ENCODE data around the gene PAX4.
A peak's percentile ranks its signal among the peaks of the same experiment; 100 is the strongest.

The PAX4 gene

GRCh38 chr7:127608446-127608845, 9.5 kb downstream of the PAX4 start:
- Histone ChIP-seq H3K9me3 (replicated peaks in 1 of 2; ENCODE audit: control insufficient read depth in 2 of 2, insufficient read depth in 1 of 2, low read depth in 1 of 2, low read length in 2 of 2) (peaks cover 3 to 4% of the 10 kb centered on the region in 2 donors), H3K4me3 (ENCODE audit: low read length in 2 of 2) (no peak overlapping the region), H4K8ac (ENCODE audit: low read depth, low read length) (no peak overlapping the region), H3K36me3 (replicated peaks in 1 of 2; ENCODE audit: control insufficient read depth in 2 of 2, insufficient read depth in 2 of 2, low read length in 2 of 2) (no peaks in the 10 kb centered on the region), H3K14ac (ENCODE audit: low read length) (no peak overlapping the region), H3K79me1 (ENCODE audit: low read depth, low read length) (no peaks in the 10 kb centered on the region), H3K4ac (ENCODE audit: low read length) (no peak overlapping the region), H4K91ac (ENCODE audit: low read depth, low read length, poor library complexity) (no peak overlapping the region), H2AK5ac (ENCODE audit: low read depth, low read length) (no peak overlapping the region), H3K27me3 (ENCODE audit: control insufficient read depth in 3 of 3, insufficient read depth in 3 of 3, low read depth in 1 of 3, low read length in 3 of 3) (peaks cover 0 to 3% (median 0%) of the 10 kb centered on the region in 3 experiments), H3K23ac (ENCODE audit: low read depth, low read length, poor library complexity) (no peak overlapping the region), H2BK12ac (ENCODE audit: low read length) (no peak overlapping the region), H2BK15ac (ENCODE audit: low read length) (no peak overlapping the region), H3K9ac (ENCODE audit: low read depth, low read length, poor library complexity) (no peak overlapping the region), H3K27ac (replicated peaks; ENCODE audit: low read length) (no peak overlapping the region), H2BK120ac (ENCODE audit: low read depth, low read length) (no peak overlapping the region), H3K4me2 (ENCODE audit: insufficient read depth, low read length, poor library complexity, severe bottlenecking) (no peak overlapping the region), H3K4me1 (ENCODE audit: control insufficient read depth in 2 of 2, insufficient read depth in 1 of 2, low read depth in 1 of 2, low read length in 2 of 2) (no peaks in the 10 kb centered on the region), H3K18ac (ENCODE audit: low read length) (no peak overlapping the region), H2AFZ (ENCODE audit: low read length) (no peak overlapping the region), H2BK5ac (ENCODE audit: low read length) (no peak overlapping the region)
- WGBS, 2 donors (ENCODE audit: extremely low coverage in 2 of 2, insufficient read length in 2 of 2, insufficient replicate concordance in 1 of 2), result no CpG with 5 or more reads among the region's 6 CpGs
- no peak for DNase-seq (ENCODE audit: low spot score)

DNA sequence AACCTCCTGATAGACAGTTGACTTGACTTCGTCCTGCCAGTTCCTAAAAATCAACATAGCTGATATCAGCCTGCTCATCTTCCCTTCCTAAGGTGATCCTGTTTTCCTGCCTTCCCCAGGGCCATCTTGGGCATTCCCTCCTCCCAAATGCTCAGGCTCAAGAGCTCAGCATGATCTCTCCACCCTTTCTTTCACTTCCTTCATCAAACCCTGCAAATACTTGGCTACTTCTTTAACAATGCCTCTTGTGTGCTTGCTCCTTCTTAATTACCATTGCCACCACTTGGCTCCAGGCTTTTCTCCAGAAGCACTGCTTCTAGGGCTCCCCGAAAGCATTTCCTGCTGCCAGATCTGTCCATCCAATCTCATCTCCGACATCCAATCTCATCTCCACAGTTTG, 17.1 kb downstream of the PAX4 start:
- no CpG with 5 or more reads among the region's 3 CpGs for WGBS, 2 donors (ENCODE audit: extremely low coverage in 2 of 2, insufficient read length in 2 of 2, insufficient replicate concordance in 1 of 2)
- H2BK15ac ChIP-seq (ENCODE audit: low read length), result no peak overlapping the region

GRCh38 chr7:127598318-127598717, 19.6 kb downstream of the PAX4 start:
- H3K79me1 ChIP-seq (ENCODE audit: low read depth, low read length), result peaks cover 1% of the 10 kb centered on the region
- H4K8ac ChIP-seq (ENCODE audit: low read depth, low read length), result no peak overlapping the region
- DNase-seq (ENCODE audit: low spot score), result no peak
- no peaks in the 10 kb centered on the region for H3K9me3 ChIP-seq (replicated peaks in 1 of 2; ENCODE audit: control insufficient read depth in 2 of 2, insufficient read depth in 1 of 2, low read depth in 1 of 2, low read length in 2 of 2)
- no peak overlapping the region for H2BK120ac ChIP-seq (ENCODE audit: low read depth, low read length)
- H3K36me3 ChIP-seq (replicated peaks in 1 of 2; ENCODE audit: control insufficient read depth in 2 of 2, insufficient read depth in 2 of 2, low read length in 2 of 2), result no peaks in the 10 kb centered on the region
- H3K27me3 ChIP-seq (ENCODE audit: control insufficient read depth in 3 of 3, insufficient read depth in 3 of 3, low read depth in 1 of 3, low read length in 3 of 3), result peaks cover 0 to 2% (median 2%) of the 10 kb centered on the region in 3 experiments
- H2AK5ac ChIP-seq (ENCODE audit: low read depth, low read length), result no peak overlapping the region
- no peak overlapping the region for H3K4me2 ChIP-seq (ENCODE audit: insufficient read depth, low read length, poor library complexity, severe bottlenecking)
- no peak overlapping the region for H3K23ac ChIP-seq (ENCODE audit: low read depth, low read length, poor library complexity)
- peaks cover 0 to 5% of the 10 kb centered on the region in 2 donors for H3K4me1 ChIP-seq (ENCODE audit: control insufficient read depth in 2 of 2, insufficient read depth in 1 of 2, low read depth in 1 of 2, low read length in 2 of 2)
- peak overlapping the region; percentile 29 for H2BK5ac ChIP-seq (ENCODE audit: low read length)
- no peak overlapping the region for H3K27ac ChIP-seq (replicated peaks; ENCODE audit: low read length)
- H2BK12ac ChIP-seq (ENCODE audit: low read length), result no peak overlapping the region
- H2BK15ac ChIP-seq (ENCODE audit: low read length), result no peak overlapping the region
- no CpG with 5 or more reads among the region's 6 CpGs for WGBS, 2 donors (ENCODE audit: extremely low coverage in 2 of 2, insufficient read length in 2 of 2, insufficient replicate concordance in 1 of 2)
- H3K18ac ChIP-seq (ENCODE audit: low read length), result no peak overlapping the region
- no peak overlapping the region for H4K91ac ChIP-seq (ENCODE audit: low read depth, low read length, poor library complexity)
- H3K14ac ChIP-seq (ENCODE audit: low read length), result no peak overlapping the region
- no peak overlapping the region for H3K9ac ChIP-seq (ENCODE audit: low read depth, low read length, poor library complexity)
- H2AFZ ChIP-seq (ENCODE audit: low read length), result no peak overlapping the region
- H3K4ac ChIP-seq (ENCODE audit: low read length), result no peak overlapping the region
- no peak overlapping the region for H3K4me3 ChIP-seq (ENCODE audit: low read length in 2 of 2)

More for the DNA sequence above, 17.1 kb downstream of the PAX4 start:
- Histone ChIP-seq H3K14ac (ENCODE audit: low read length) (no peak overlapping the region), H4K8ac (ENCODE audit: low read depth, low read length) (no peak overlapping the region), H3K4ac (ENCODE audit: low read length) (no peak overlapping the region), H3K4me1 (ENCODE audit: control insufficient read depth in 2 of 2, insufficient read depth in 1 of 2, low read depth in 1 of 2, low read length in 2 of 2) (peaks cover 0 to 5% of the 10 kb centered on the region in 2 donors), H2BK5ac (ENCODE audit: low read length) (no peak overlapping the region), H3K27ac (replicated peaks; ENCODE audit: low read length) (no peak overlapping the region), H3K4me2 (ENCODE audit: insufficient read depth, low read length, poor library complexity, severe bottlenecking) (no peak overlapping the region), H3K9ac (ENCODE audit: low read depth, low read length, poor library complexity) (no peak overlapping the region), H2BK12ac (ENCODE audit: low read length) (no peak overlapping the region), H3K4me3 (ENCODE audit: low read length in 2 of 2) (no peak overlapping the region), H2AK5ac (ENCODE audit: low read depth, low read length) (no peak overlapping the region), H3K23ac (ENCODE audit: low read depth, low read length, poor library complexity) (no peak overlapping the region), H3K27me3 (ENCODE audit: control insufficient read depth in 3 of 3, insufficient read depth in 3 of 3, low read depth in 1 of 3, low read length in 3 of 3) (peaks cover 0 to 6% (median 0%) of the 10 kb centered on the region in 3 experiments), H4K91ac (ENCODE audit: low read depth, low read length, poor library complexity) (no peak overlapping the region), H3K18ac (ENCODE audit: low read length) (no peak overlapping the region), H3K36me3 (replicated peaks in 1 of 2; ENCODE audit: control insufficient read depth in 2 of 2, insufficient read depth in 2 of 2, low read length in 2 of 2) (no peaks in the 10 kb centered on the region), H3K79me1 (ENCODE audit: low read depth, low read length) (no peaks in the 10 kb centered on the region), H3K9me3 (replicated peaks in 1 of 2; ENCODE audit: control insufficient read depth in 2 of 2, insufficient read depth in 1 of 2, low read depth in 1 of 2, low read length in 2 of 2) (no peaks in the 10 kb centered on the region), H2AFZ (ENCODE audit: low read length) (no peak overlapping the region), H2BK120ac (ENCODE audit: low read depth, low read length) (no peak overlapping the region)
- no peak for DNase-seq (ENCODE audit: low spot score)

DNA sequence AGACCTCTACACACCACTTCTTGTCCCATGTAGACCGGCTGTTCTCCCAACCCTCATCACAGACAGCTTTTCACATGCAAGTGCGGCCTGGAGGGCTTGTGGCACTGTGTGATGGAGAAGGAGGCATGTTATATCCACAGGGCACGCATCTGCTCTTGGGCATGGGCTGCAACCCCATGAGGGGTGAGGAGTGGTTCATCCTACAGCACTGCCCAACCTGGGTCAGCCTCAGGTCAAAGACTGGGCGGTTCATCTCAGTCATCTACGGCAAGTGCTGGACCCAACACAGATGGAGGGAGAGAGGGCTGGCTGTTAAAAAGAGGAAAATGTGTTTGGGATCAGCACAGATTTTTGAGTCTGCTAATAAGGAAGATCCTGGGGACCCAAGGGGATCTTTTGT, 22.2 kb downstream of the PAX4 start:
- no peak overlapping the region for H3K4me2 ChIP-seq (ENCODE audit: insufficient read depth, low read length, poor library complexity, severe bottlenecking)
- no peak overlapping the region for H3K9ac ChIP-seq (ENCODE audit: low read depth, low read length, poor library complexity)
- no peak overlapping the region for H4K91ac ChIP-seq (ENCODE audit: low read depth, low read length, poor library complexity)
- H3K27ac ChIP-seq (replicated peaks; ENCODE audit: low read length), result no peak overlapping the region
- no peak overlapping the region for H2BK120ac ChIP-seq (ENCODE audit: low read depth, low read length)
- H3K36me3 ChIP-seq (replicated peaks in 1 of 2; ENCODE audit: control insufficient read depth in 2 of 2, insufficient read depth in 2 of 2, low read length in 2 of 2), result peaks cover 9 to 16% of the 10 kb centered on the region in 2 donors
- H3K4me1 ChIP-seq (ENCODE audit: control insufficient read depth in 2 of 2, insufficient read depth in 1 of 2, low read depth in 1 of 2, low read length in 2 of 2), result peaks cover 0 to 1% of the 10 kb centered on the region in 2 donors
- H4K8ac ChIP-seq (ENCODE audit: low read depth, low read length), result peak overlapping the region; percentile 43
- peak overlapping the region; percentile 22 for H3K23ac ChIP-seq (ENCODE audit: low read depth, low read length, poor library complexity)
- no peak overlapping the region for H2BK15ac ChIP-seq (ENCODE audit: low read length)
- peak overlapping the region; percentile 24 for H3K18ac ChIP-seq (ENCODE audit: low read length)
- no peaks in the 10 kb centered on the region for H3K9me3 ChIP-seq (replicated peaks in 1 of 2; ENCODE audit: control insufficient read depth in 2 of 2, insufficient read depth in 1 of 2, low read depth in 1 of 2, low read length in 2 of 2)
- peaks cover 1% of the 10 kb centered on the region for H3K79me1 ChIP-seq (ENCODE audit: low read depth, low read length)
- H3K4me3 ChIP-seq (ENCODE audit: low read length in 2 of 2), result no peak overlapping the region
- no peak overlapping the region for H2BK5ac ChIP-seq (ENCODE audit: low read length)
- H2AK5ac ChIP-seq (ENCODE audit: low read depth, low read length), result peak overlapping the region; percentile 14
- H3K27me3 ChIP-seq (ENCODE audit: control insufficient read depth in 3 of 3, insufficient read depth in 3 of 3, low read depth in 1 of 3, low read length in 3 of 3), result peaks cover 0 to 2% (median 2%) of the 10 kb centered on the region in 3 experiments
- peak overlapping the region; percentile 16 for H2BK12ac ChIP-seq (ENCODE audit: low read length)
- H3K4ac ChIP-seq (ENCODE audit: low read length), result no peak overlapping the region
- DNase-seq (ENCODE audit: low spot score), result no peak
- no peak overlapping the region for H2AFZ ChIP-seq (ENCODE audit: low read length)
- WGBS, 2 donors (ENCODE audit: extremely low coverage in 2 of 2, insufficient read length in 2 of 2, insufficient replicate concordance in 1 of 2), result no CpG with 5 or more reads among the region's 5 CpGs
- H3K14ac ChIP-seq (ENCODE audit: low read length), result no peak overlapping the region
